CD4-positive, alpha-beta T cell treated with Interleukin-17A for 1 hour (primary cell): Measurements from ENCODE around the gene CSTB.

Experiments used
- DNase-seq: peaks from one replicate; pipeline ENCODE4 v3.0.0-alpha.2; 2020

Gene CSTB

DNA sequence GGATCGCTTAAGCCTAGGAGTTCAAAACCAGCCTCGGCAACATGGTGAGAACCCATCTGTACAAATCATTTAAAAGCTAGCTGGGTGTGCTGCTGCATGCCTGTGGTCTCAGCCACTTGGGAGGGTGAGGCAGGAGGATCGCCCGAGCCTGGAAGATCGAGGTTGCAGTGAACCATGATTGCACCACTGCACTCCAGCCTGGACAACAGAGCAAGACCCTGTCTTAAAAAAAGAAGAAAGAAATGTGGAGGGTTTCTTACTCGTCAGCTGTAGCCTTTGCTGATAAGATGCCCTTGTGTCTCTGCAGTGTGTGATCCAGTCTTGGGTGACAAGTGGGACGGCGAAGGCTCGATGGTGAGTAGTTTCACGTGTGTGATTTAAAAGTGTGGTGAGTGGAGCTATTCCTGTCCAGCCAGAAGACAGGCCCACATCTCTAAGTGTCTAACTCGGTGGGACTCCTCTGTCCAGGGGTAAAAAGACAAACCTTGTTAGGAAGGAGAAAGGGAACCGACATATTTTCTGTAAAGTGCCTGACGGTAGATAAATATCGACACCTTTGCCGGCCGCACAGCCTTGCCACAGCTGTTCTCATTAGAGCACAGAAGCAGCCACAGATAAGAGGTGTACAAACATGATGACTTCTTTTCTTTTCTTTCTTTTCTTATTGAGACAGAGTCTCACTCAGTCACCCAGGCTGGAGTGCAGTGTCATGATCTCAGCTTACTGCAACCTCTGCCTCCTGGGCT is 30.2 kb downstream of the CSTB start:
- no peak for DNase-seq

DNA sequence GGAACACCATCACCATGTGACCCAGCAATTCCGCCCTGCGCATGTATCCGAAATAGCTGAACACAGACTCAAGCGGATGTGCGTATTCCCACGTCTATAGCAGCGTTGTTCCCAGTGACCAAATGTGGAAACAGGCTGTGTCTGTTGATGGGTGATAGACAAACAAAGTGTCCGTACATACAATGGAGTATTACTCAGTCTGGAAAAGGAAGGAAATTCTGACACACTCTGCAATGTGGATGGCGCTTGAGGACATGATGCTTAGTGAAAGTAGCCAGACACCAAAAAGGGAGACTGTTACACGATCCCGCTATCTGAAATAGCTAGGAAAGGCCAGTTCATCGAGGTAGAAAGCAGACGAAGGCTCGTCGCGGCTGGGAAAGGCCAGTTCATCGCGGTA is 31.4 kb downstream of the CSTB start:
- no peak for DNase-seq

DNA sequence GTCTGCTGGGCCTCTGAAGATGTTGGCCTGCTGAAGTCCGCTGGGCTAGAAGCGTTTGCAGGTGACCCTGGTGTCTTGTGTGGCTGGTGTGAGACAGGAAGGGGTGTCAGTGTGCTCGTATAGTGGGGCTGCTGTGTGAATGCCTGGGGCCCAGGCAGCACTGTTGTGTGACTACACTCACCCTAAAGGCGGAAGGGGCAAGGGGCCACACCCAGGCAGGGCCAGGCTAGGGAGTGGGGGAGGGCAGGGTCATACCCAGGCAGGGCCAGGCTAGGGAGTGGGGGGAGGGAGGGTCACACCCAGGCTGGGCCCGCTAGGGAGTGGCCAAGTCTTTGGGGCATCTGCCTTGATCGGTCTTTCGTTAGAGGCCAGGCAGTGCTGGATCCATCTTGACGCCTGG is 32.2 kb downstream of the CSTB start:
- no peak for DNase-seq

DNA sequence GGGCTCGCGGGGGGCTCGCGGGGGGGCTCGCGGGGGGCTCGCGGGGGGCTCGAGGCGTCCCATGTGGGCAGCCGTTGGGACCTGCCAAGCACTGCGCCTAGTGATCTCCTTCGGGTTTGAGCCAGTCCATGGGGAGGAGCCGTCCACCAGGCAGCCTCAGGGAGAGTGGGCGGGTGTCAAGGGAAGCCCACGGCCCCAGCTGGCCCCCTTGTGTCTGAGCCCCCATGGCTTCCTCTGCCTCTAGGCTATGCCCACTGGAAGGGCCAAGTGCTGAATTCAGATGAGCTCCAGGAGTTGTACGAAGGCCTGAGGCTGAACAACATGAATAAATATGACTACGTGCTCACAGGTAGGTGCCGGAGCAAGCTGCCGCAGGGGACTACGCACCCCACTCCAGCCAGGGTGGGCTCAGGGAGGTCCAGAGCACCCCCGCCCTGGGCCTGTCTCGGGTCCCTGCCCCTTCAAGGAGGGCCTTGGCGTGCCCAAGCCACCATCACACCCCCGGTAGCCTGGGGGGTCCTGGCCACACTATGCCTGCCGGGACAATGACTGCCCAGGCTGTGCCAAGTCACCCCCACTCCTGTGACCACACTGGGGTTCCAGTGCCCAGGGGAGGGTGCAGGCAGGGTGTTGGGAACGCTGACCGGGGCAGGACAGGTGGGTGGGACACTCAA is 34.5 kb downstream of the CSTB start:
- no peak for DNase-seq

DNA sequence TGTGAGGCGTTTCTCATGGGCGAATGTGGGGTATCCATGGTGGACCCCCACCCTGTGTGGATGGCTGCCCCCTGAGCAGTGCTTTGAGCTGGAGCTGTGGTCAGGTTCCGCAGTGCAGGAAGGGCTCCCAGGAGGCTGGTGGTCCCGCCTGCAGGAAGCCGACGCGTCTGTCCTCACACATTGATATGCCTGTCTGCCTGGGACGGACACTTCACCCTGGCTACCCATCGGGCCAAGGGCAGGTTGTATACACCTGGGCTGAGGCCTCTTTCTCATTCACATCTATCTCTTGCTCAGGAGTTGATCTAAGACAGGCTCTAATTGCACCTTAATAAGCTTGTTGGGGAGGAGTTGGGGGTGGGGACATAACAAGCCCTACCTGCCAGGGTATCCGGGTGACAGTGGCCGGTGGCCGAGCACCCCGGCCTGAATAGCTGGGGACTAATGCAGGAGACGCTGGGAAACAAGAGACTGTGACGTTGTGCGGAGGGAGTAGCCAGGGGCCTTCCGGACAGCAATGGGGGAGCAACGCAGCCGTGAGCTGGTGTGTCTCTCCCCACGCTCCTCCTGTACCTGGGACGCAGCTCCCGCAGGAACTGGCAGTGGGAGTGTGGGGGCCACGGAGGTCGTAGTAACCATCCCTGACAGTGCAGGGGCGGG is 35.5 kb downstream of the CSTB start:
- no peak for DNase-seq

DNA sequence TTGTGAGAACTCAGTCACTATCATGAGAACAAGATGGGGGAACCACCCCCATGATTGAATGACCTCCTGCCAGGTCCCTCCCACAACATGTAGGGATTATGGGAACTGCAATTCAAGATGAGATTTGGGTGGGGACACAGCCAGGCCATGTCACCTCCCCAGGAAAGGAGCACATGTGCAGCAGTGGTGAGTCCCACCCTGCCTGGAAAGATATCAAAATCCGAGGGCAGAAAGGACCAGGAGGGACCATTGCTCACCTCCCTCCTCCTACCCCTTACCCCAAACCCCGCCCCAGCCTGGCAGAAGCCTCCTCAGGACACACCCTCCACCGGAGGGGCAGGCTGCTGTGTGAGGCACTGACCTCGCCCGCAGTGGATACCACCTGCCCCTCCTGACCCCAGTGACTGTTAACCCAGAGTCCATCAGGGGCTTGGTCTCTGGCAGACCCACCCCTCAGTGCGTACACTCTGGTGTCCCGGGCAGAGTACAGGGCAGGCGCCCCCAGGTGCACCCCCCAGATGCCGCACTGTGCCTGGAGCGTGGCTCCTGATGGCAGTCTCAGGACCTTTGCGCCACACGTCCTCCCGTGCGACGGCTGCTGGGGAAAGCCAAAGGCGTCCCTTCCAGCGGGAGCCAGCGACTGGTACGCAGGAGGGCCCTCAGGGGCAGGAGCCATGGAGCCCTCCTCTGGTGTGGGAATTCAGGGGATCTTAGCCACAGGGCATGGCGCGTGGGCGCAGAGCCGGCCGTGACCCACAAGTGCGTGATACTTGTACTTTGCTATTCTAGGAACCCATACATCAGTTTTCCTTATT is 36.3 kb downstream of the CSTB start:
- DNase-seq = no peak

DNA sequence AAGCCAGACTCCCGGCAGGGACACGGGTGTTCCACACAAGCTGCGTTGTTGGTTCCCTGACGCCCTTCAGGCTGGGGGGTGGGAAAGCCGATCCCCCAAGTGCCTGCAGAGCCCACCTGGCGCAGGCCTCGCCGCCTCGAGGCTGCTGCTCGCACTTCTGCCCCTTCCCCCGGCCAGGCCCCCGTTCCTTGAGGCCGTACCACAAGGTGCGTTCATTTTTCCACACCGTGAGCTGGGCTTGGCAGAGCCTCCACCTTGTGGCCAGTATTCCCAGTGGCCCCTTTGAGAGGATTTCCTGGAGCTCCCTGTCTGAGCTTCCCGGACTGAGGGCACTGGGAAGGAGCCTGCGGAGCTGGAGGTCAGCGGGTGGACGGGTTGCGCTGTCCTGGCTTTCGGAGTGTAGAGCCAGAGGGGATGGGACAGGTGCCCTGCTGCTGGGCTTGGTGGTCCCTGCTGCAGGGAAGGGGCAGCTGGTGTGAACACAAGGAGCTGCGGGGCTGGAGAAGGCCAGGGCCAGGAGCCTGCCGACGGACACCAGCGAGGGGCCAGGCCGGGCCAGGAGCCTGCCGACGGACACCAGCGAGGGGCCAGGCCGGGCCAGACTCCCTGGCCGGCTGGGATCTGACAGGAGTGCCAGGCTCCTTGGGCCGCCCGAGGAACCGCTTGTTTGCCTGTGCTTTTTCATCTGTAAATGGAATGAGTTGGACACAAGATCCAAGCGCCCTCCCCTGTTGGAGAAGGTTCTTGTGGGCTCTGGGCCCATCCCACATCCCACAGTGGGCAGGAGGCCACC is 38.8 kb downstream of the CSTB start:
- no peak for DNase-seq

DNA sequence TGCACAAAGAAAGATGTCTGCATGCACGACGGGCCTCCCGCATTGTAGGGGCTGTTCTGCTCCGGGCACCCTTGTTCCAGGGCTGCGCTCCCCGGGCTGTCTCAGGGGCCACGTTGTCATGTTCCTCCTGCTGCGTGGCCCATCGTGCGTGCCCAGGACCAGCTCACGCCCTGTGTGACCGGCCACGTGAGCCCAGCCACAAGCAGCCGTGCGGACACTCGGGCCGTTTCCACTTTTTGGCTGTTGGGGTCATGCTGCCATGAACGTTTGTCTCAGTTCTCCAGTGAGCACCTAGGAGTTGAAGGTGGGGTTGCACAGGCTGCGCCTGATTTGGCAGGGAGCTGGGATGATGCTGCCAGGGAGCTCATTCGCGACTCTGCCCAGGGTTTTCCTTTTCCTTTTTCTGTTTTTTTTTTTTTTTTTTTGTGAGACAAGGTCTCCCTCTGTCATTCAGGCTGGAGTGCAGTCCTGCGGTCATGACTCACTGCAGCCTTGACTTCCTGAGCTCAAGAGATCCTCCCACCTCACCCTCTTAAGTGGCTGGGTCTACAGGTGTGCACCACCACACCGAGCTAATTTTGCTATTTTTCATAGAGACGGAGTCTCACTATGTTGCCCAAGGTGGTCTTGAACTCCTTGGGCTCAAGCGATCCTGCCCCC is 39.8 kb downstream of the CSTB start:
- no peak for DNase-seq

DNA sequence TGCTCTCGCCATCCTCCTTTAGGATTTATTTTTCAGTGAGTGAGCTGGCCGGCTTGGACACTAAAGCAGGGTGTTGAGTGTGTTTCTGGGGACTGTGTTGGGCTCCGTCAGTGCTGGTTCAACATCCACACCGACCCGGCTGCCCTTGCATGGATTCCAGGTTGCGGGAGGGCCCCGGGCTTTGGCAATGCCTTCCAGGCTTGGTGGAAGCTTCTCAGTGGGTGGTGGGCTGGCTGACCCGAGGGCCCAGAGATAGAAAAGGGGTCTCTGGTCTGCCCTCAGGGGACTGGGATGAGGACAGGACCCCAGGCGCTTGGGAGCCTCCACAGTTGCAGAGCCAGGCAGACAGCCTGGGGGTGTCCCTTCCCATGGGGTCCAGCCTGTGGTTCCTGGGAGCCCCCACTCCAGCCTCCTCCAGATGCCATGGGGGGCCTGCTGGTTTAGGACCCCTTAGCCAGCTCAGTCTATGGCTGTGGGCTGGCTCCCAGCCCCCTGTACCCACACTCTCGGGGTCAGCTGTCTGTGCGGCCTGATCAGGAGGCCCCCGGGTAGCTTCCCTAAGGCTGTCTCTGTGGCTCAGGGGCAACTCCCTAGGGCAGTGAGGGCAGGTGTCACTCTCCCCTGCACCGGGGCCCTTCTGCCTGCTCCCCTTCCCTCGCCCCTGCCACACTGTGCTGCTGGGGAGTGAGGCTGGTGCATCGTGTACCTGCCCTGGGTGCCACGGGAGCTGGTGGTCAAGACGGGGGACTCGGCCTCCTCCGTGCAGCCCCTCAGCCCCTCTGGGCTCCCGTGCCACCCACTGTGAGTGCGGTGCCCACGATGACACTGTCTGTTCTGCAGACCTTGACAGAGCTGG is 40.6 kb downstream of the CSTB start:
- DNase-seq = no peak

DNA sequence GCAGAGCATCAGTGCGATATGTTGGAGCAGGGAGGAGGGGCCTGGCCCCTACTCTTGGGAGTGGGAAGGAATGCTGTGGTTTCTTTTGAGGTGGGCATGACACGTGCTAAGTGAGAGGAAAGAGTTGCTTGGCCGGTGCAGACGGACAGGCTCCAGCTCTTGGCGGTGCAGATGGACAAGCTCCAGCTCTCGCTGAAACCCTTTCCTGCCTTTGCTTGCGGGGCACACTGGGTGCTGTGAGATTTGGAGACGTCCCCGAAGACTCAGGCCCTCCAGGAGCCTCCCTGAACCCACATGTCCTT is 41.2 kb downstream of the CSTB start:
- no peak for DNase-seq

DNA sequence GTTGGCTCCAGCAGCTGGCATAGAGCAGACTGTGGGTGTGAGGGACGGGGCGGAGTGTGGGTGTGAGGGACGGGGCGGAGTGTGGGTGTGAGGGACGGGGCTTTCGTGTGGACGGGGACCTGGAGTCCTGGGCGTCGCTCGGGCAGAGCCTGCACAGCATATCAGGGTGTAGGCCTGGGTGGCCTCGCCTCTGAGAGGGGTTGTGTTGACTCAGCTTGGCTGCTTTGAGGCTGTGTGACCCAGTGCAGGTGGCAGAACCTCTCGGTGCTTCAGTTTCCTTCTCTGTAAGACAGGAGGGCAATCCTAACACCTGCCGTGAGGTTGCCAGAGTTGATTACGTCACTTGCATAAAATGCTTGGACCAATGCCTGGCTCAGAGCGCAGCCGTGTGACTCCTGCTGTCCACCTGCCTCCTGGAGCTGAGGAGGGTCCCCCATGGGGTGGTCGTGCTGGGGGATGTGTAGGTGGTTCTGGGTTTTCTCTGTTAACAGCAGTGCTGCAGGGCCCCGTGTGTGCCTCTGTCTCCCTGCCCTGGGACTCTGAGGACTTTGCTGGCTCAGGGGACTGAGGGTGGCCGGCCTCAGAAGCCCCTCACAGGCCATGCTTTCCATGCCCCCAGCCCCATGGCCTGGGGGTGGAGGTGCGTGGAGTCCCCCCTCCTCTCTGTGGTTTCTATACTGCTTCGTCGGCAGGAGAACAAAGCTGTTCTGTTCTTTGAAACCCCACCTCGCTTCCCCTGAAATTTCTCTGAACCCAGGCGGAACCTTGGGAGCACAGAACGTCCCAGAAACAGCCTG is 41.8 kb downstream of the CSTB start:
- DNase-seq = no peak

DNA sequence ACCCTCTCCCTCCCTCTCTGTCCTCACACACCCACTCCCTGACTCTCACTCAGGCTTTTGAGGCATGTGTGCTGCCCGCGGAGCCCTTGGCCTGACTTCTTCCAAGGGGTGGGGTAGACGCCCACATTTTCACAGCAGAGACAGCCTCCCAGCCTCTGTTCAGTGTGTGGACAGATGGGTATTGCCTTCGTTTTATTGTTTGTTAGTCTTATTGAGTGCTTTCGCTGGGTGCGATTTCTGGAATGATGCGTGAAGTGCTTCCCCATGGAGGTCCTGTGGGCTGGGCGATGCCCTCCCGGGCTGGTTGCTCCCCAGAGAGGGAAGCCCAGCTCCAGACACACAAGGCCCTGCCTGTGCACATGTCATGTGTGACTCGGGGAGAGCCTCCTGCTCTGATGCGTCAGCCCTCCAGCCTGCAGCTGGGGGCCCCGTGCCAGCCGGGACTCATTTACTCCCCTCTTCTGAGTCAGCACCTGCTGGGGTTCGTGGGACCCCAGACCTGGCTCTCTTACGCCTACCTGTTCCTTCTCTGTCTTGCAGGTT is 42.5 kb downstream of the CSTB start:
- DNase-seq = no peak

DNA sequence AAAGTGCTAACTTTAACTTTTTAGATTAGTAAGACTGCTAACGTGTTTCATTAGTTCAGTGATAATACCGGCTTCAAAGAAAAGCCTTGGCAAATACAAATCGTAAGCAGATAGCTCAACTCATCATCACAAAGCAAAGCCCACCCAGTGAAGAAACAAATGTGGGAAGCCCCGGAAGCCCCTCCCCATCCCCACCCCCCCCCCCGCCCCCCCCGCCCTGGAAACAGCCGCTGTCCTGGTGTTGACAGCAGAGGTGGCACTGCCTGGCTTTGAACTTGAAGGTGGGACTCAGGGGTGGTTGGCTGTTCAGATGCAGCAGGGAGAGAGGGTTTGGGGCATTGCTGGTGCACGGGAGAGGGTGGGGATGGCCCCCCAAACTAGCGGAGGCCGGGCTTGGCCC is 43.0 kb downstream of the CSTB start:
- no peak for DNase-seq

DNA sequence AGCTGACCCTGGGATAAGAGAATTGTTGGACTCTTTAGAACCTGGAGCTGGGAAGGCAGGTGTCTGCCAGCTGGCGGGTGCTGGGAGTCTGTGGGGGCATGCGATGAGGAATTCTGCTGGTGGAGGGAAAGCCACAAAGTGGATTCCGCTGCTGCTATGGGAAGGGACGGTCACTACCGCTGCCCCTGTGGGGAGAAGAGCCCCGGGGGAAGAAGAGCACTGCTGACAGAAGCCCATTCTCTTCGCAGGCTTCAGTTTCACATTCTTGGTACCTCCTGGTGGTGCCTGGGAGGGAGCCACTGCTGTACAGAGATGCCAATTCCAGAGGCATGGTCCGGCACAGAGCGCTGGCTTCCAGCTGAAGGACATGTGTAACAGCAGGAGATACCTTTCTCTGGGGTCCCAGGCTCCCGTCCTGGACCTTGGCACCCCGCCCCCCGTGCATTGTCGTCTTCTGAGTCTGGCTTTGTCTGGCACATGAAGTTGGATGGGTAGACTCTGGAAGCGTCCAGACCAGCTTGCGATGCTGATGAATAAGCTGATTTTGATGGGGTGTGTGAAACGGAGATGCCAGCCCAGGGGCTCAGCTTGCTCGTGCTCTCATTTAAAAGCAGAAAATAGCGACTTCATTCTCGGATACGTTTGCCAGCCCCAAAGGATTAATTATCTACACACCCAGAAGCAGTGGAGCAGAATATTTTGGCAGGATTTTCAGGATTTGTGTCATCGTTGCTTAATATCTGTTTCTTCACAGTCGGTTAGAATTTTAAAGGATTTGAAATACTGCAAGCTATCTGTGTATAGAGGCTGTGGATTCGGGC is 44.0 kb downstream of the CSTB start:
- no peak for DNase-seq

DNA sequence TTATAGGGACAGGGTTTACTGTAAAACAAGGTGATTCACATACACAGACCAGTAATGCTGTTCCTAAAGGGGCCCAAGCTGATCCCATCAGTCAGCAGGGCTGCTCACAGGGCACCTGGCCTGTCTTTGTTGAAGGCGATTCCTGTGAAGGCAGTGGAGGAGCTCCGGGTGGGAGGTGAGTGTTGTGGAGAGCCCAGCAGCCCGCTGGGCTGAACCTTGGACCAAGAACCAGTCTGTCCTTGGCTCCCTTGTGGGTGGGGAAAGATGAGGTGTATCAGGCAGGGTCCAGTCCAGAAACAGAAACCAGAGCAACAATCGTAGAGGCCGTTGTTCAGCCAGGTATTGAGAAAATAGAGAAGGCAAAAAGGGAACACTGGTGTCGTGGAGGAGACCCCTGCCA is 44.6 kb downstream of the CSTB start:
- DNase-seq = no peak

DNA sequence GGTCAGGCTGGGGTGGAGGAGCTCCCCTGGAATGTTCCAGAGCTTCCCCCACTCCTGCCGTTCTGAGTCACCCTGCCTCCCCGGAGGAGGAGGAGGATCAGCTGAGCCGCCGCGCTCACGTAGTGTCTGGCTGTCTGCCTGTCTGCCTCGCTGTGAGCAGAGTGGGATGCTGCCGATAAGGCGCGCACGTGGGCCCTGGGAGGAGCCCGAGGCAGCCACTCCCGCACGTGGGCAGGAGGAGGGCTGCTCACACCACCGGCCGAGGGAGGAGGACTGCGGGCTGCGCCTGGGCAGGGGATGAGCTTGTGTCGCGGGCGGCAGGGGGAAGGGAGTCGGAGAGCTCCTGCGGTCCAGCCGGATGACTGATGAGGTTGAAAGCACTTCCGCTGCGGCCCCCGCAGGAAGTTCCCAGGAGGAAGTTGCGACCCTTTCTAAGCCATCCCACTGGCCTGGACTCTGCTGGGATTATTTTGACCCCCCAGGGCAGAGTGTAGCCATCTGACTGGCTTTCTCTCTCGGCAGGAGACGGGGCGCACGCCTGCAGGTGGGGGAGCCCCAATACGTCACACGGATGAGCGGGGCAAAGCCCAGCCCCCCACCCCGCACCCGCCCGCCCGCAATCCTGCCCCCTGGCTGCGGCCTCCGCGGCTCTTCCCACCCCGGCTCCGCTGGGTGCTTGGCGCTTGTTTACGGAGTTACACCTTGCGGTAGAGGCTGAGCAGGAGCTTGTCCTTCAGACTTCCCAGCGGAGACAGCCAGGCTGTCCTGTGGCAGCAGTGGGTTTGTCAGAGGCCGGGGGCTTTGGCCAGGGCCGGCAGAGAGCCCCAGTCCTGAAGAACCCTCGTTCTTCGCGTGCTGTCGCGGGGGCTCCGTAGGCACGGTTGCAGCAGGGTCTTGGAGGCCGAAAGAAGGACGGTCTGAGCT is 47.4 kb downstream of the CSTB start:
- DNase-seq = peak; percentile 86

DNA sequence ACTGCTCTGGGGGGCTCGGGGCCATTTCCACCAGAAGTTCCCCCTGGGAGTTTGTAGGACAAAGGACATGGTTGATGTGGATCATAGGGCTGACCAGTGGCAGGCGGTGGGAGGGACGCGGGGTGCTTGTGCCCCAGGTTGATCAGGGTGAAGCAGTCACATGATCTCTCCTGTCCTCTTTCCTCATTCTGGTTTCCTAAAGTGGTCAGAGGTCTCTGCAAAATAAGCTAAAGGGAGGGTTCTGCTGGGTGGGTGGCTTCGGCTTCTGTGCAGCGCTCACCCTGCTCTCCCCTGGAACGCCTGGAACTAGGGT is 48.0 kb downstream of the CSTB start:
- DNase-seq = no peak

DNA sequence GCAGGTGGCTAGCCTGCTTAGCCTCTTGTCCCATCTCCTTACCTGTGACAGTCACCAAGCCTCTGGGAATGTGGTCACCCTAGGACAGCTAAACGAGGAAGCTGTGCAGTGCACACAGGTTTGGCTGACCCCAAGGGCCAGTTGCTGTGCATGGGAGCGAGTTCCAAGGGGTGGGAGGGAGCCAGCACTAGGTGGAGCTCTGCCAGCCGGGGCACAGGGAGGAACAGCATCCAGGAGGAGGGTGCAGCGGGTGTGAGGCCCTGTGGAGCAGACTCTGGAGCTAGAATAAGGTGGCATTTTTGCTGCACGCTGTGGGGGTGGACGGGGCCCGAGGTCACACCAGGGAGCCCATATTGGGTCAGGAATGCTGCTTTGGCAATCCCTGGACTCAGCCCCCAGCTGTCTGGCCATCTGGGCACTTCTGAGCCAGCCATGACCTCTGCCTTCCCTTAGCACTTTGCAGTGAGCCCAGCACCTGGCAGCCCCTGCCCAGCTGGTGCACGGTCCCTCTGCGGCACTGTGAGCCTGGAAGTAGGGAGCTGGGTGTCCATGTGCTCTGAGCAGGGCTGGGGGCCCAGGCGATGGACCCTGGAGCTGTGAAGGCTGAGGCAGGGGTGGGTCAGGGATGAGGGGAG is 48.5 kb downstream of the CSTB start:
- no peak for DNase-seq
